Prostate gland (tissue), 2 donors: Measurements from ENCODE around the gene RBP3. TPM values are rescaled to one million over a fixed set of nuclear protein-coding genes. Genes with fewer than 3 reads are reported as not detected.

Experiments
- DNase-seq: peaks from one replicate; pipeline ENCODE4 v3.0.0-alpha.2; 2019; ENCODE audit warnings: low spot score
- H3K27ac ChIP-seq, 2 donors: fragments of 200-600 bp; sonication (generic); 2 replicates each; pipeline ENCODE4 v1.5.1; 2017 to 2019
- H3K27me3 ChIP-seq: fragments of 200-600 bp; sonication (generic); replicated peaks from 2 replicates; pipeline ENCODE4 v1.5.1; 2019; ENCODE audit not compliant: insufficient read depth
- H3K36me3 ChIP-seq, 2 donors: fragments of 200-600 bp; sonication (generic); 1 replicate in 1 of 2; 2 replicates in 1 of 2; pipeline versions ENCODE4 v1.5.1 to v1.8.1; 2017 to 2019
- H3K4me1 ChIP-seq: fragments of 200-600 bp; sonication (generic); replicated peaks from 2 replicates; pipeline ENCODE4 v1.5.1; 2019
- H3K4me3 ChIP-seq, 2 donors: fragments of 200-600 bp; sonication (generic); 2 replicates each; pipeline ENCODE4 v1.5.1; 2017 to 2019
- H3K9me3 ChIP-seq: fragments of 200-600 bp; sonication (generic); 2 replicates; pipeline ENCODE4 v1.5.1; 2017
- POLR2A ChIP-seq: fragments of 450-650 bp; IDR thresholded peaks from one replicate; pipeline ENCODE4 v1.6.1; 2016; ENCODE audit warnings: antibody characterized with exemption, mild to moderate bottlenecking
- POLR2AphosphoS5 ChIP-seq: sonication (generic); formaldehyde crosslinking; IDR thresholded peaks from one replicate; pipeline ENCODE4 v1.6.1; 2017; ENCODE audit warnings: antibody characterized with exemption
- WGBS: methylation state at CpG from one replicate; pipeline ENCODE4 v1.1.5; 2018; 5-methylcytosine and 5-hydroxymethylcytosine counted together
- intact Hi-C: fragments of 100-400 bp; cut with DNase I; formaldehyde crosslinking; loops from one replicate; pipeline ENCODE4 v1.14.2; 2022
- total RNA-seq, 2 donors: library from RNA; depleted of rRNA; stranded (reverse); fragments of >200 nt; gene quantifications; one replicate each; pipeline ENCODE4 v1.1.0, GENCODE V29; 2016
- TF ChIP-seq, protein P1 (sequence below), 4 experiments: fragments of 200-600 bp in 2 of 4; fragments of 450-650 bp in 2 of 4; sonication (generic) in 2 of 4; IDR thresholded peaks; 1 replicate in 3 of 4; 2 replicates in 1 of 4; pipeline ENCODE4 v1.5.1; 2016 to 2019; ENCODE audit warnings: antibody characterized with exemption in 4 of 4, mild to moderate bottlenecking in 2 of 4, moderate library complexity in 2 of 4

The RBP3 gene
- total RNA-seq, 2 donors from 2014 or later, result not detected

DNA sequence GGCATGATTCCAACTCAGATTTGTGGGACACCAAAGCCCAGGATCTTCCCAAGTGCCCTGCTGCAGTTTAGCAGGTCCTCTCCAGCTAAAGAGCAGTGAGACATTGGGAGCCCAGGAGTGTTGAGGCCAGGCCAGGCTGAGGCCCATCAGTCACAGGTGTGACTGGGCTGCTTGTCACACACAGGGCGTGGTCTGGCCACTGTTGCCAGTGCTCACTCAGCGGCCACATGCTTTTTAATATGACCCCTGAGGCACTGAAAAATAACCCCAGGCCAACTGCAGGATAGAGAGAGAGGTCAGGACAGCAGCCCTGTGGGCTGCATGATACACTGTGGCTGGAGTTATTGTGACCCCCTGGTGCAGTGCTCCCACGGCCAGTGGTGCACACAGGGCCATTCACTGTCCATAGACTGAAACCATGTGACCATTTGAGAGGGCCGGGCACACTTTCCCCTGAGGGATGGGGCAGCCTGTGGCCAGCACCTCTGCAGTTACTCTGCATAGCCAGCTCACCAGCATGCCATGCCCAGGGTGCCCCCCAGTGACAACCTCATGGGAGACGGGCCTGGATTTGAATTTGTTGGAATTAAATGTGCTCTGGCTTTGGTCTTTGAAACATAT, 21.7 kb upstream of the RBP3 start:
- Histone ChIP-seq H3K36me3 (no peaks in the 10 kb centered on the region), H3K27me3 (peaks cover 1% of the 10 kb centered on the region), H3K9me3 (no peaks in the 10 kb centered on the region), H3K27ac (no peak overlapping the region), H3K4me1 (no peaks in the 10 kb centered on the region), H3K4me3 (no peak overlapping the region)
- 70% methylated on average over 5 of the region's 5 CpGs for WGBS
- TF ChIP-seq POLR2A, result no peak
- DNase-seq, result no peak
- intact Hi-C loops, result no loop called here

DNA sequence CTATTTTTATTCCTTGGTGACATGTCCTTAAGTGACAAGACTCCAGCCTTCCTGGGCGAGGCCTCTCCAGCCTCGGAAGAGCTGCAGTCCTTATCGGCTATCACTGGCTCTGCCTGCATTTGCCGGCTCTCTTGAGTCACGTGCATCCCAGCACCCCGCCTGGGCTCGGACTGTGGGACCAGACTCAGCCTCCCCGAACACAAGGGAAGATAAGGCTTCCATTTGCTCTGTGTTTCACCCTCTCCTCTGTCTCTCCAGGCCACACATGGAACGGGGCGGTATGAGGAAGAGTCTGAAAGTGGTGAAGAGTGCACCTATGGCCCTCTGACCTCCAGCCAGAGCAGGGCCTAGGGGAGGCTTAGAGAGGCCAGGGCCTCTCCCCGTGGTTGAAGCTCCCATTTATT, 21.2 kb upstream of the RBP3 start:
- DNase-seq, result no peak
- H3K36me3 ChIP-seq, result no peaks in the 10 kb centered on the region
- WGBS, result 89% methylated on average over 11 of the region's 11 CpGs
- no peak overlapping the region for H3K27ac ChIP-seq
- H3K27me3 ChIP-seq, result peaks cover under 1% of the 10 kb centered on the region
- no peak for TF ChIP-seq POLR2A
- TF ChIP-seq POLR2AphosphoS5, result no peak
- TF ChIP-seq, protein P1, sequence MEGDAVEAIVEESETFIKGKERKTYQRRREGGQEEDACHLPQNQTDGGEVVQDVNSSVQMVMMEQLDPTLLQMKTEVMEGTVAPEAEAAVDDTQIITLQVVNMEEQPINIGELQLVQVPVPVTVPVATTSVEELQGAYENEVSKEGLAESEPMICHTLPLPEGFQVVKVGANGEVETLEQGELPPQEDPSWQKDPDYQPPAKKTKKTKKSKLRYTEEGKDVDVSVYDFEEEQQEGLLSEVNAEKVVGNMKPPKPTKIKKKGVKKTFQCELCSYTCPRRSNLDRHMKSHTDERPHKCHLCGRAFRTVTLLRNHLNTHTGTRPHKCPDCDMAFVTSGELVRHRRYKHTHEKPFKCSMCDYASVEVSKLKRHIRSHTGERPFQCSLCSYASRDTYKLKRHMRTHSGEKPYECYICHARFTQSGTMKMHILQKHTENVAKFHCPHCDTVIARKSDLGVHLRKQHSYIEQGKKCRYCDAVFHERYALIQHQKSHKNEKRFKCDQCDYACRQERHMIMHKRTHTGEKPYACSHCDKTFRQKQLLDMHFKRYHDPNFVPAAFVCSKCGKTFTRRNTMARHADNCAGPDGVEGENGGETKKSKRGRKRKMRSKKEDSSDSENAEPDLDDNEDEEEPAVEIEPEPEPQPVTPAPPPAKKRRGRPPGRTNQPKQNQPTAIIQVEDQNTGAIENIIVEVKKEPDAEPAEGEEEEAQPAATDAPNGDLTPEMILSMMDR (IDR thresholded peaks at IDR 0.05), result no peak
- no peak overlapping the region for H3K4me3 ChIP-seq
- intact Hi-C loops, result no loop called here
- H3K4me1 ChIP-seq, result no peaks in the 10 kb centered on the region
- H3K9me3 ChIP-seq, result no peaks in the 10 kb centered on the region

DNA sequence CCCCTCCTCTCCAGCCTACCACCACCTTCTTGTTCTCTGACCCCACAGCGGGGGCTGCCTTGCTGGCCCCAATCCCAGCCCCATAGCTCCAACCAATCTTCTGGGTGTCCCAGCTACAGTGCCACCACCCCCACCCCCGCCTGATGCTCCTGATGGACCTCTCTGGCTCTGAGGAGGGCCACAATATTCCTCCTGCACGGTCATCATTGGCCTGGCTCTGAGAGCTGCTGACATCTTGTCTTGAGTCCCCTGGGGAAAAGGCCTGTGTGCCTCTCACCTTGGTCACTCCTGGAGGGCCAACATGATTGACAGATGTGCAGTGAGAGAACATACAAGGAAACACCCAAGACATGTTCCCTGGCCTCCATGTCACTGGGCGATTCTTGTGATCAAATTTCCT, 18.3 kb upstream of the RBP3 start:
- TF ChIP-seq, protein P1 (IDR thresholded peaks at IDR 0.05), result no peak
- TF ChIP-seq POLR2A (no peak), POLR2AphosphoS5 (no peak)

DNA sequence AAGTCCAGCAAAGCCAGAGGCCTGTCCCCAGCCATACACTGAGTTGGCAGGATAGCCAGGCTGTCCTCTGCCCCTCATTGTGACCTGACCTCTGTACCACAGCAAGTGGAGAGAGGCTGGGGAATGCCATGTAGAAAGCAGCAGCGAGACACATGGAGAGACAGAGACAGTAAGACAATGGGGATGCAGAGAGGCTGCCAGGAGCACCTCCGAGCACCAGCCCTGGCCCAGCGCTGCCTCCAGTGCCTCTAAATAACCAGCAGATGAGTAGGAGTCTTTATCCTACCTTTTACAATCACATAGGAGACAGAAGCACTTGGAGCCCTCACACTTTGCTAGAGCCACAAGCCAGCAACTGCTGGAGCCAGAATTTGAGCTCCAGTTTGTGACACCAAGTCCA, 17.8 kb upstream of the RBP3 start:
- Histone ChIP-seq H3K4me3 (no peak overlapping the region), H3K9me3 (no peaks in the 10 kb centered on the region), H3K4me1 (no peaks in the 10 kb centered on the region), H3K27me3 (no peaks in the 10 kb centered on the region), H3K36me3 (no peaks in the 10 kb centered on the region), H3K27ac (no peak overlapping the region)
- WGBS, result 91% methylated on average over 3 of the region's 3 CpGs
- TF ChIP-seq, protein P1 (IDR thresholded peaks at IDR 0.05), result no peak
- TF ChIP-seq POLR2AphosphoS5 (no peak), POLR2A (no peak)
- DNase-seq, result no peak
- intact Hi-C loops, result no loop called here

More for the DNA sequence above, 18.3 kb upstream of the RBP3 start:
- intact Hi-C loops, result no loop called here
- Histone ChIP-seq H3K9me3 (no peaks in the 10 kb centered on the region), H3K36me3 (no peaks in the 10 kb centered on the region), H3K4me1 (no peaks in the 10 kb centered on the region), H3K4me3 (no peak overlapping the region), H3K27me3 (no peaks in the 10 kb centered on the region), H3K27ac (no peak overlapping the region)
- 96% methylated on average over 4 of the region's 4 CpGs for WGBS
- no peak for DNase-seq

DNA sequence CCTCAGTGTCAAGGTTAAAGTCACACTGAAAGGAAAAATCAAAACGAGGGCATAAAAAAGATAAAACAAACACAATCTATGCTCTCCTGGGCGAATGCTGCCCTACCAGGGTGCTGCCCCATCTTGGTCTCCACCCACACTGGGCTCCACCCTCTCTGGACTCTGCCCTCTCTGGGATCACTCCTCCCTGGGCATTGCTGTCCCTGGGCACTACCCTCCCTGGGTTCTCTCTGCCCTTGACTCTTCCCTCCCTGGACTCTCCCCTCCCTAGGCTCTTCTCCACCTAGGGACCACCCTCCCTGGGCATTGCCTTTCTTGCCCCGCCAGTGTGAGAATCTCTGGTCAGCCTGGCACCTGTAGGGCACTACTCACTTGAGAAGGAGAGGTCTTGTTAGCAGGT, 17.4 kb upstream of the RBP3 start:
- TF ChIP-seq POLR2A, result no peak
- TF ChIP-seq, protein P1 (IDR thresholded peaks at IDR 0.05), result no peak
- Histone ChIP-seq H3K4me3 (no peak overlapping the region), H3K4me1 (no peaks in the 10 kb centered on the region), H3K27me3 (no peaks in the 10 kb centered on the region), H3K36me3 (no peaks in the 10 kb centered on the region), H3K9me3 (no peaks in the 10 kb centered on the region), H3K27ac (no peak overlapping the region)
- intact Hi-C loops, result no loop called here
- 69% methylated on average over 3 of the region's 3 CpGs for WGBS
- no peak for DNase-seq
